ENCODE measurements around the gene IL3.

IL3 gene

DNA sequence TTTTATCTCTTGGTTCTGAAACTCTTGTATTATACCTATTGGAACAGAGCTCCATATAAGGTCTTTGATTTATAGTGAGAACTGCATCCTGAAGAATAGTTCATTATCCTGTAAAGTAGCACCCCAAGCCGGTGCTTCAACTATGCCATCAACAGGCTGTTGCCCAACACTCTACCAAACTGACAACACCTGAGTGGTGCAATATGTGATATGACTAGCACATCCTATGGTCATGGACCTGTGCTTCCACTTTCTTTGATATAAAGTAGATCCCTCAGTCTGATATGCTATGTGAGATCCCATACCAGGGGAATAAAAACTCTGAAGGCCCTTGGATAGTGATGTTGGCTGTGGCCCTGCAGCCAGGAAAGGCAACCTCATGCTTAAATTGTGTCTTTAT, 28.9 kb downstream of the IL3 start:
- Histone ChIP-seq H3K9me2 (replicated peaks; ENCODE audit: control insufficient read depth, low read length) (no peaks in the 10 kb centered on the region), H3K4me2 (ENCODE audit: low read length) (no peak overlapping the region), H3F3A (ENCODE audit: control insufficient read depth, insufficient read depth) (no peaks in the 10 kb centered on the region), H3K27ac (ENCODE audit: low read depth, low read length) (no peak overlapping the region), H3K4me3 (ENCODE audit: low read length) (no peak overlapping the region), H3K36me3 (ENCODE audit: control insufficient read depth, low read length) (no peaks in the 10 kb centered on the region), H3K79me2 (ENCODE audit: control insufficient read depth, low read length) (no peaks in the 10 kb centered on the region), H3K27me3 (ENCODE audit: control insufficient read depth, low read length) (no peaks in the 10 kb centered on the region), H3K4me1 (ENCODE audit: control insufficient read depth, low read length) (no peaks in the 10 kb centered on the region), H4K20me1 (ENCODE audit: control insufficient read depth, insufficient read depth, low read depth, low read length) (no peaks in the 10 kb centered on the region), H3K9me3 (ENCODE audit: control insufficient read depth, insufficient read depth, low read length) (no peaks in the 10 kb centered on the region)
- TF ChIP-seq, protein P1, sequence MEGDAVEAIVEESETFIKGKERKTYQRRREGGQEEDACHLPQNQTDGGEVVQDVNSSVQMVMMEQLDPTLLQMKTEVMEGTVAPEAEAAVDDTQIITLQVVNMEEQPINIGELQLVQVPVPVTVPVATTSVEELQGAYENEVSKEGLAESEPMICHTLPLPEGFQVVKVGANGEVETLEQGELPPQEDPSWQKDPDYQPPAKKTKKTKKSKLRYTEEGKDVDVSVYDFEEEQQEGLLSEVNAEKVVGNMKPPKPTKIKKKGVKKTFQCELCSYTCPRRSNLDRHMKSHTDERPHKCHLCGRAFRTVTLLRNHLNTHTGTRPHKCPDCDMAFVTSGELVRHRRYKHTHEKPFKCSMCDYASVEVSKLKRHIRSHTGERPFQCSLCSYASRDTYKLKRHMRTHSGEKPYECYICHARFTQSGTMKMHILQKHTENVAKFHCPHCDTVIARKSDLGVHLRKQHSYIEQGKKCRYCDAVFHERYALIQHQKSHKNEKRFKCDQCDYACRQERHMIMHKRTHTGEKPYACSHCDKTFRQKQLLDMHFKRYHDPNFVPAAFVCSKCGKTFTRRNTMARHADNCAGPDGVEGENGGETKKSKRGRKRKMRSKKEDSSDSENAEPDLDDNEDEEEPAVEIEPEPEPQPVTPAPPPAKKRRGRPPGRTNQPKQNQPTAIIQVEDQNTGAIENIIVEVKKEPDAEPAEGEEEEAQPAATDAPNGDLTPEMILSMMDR (IDR thresholded peaks at IDR 0.05; ENCODE audit: low read depth, low read length, poor library complexity, severe bottlenecking) = no peak
- no peak for TF ChIP-seq EZH2phosphoT487 (IDR thresholded peaks at IDR 0.05; ENCODE audit: borderline replicate concordance, low read length)

DNA sequence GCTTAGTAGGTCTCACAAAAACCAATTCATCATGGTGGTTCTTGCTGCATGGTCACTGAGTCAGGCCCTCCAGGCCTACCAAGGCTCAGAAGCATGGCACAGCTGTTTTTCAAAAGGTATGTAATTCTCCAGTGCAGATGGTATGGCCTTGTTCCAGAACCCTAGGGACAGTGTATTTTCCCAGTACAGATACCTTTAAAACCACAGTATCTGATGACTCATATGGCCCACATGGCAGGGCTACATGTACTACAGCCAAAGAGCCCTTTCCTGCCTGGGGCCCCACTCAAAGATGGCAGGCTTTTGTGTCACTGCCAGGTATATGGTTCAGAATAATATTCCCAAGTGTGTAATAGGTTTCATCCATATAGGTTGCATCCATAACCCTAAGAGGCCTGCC, 29.7 kb downstream of the IL3 start:
- Histone ChIP-seq H3F3A (ENCODE audit: control insufficient read depth, insufficient read depth) (no peaks in the 10 kb centered on the region), H3K9me3 (ENCODE audit: control insufficient read depth, insufficient read depth, low read length) (no peaks in the 10 kb centered on the region), H4K20me1 (ENCODE audit: control insufficient read depth, insufficient read depth, low read depth, low read length) (no peaks in the 10 kb centered on the region), H3K27ac (ENCODE audit: low read depth, low read length) (no peak overlapping the region), H3K4me3 (ENCODE audit: low read length) (no peak overlapping the region), H3K36me3 (ENCODE audit: control insufficient read depth, low read length) (no peaks in the 10 kb centered on the region), H3K4me2 (ENCODE audit: low read length) (no peak overlapping the region), H3K4me1 (ENCODE audit: control insufficient read depth, low read length) (no peaks in the 10 kb centered on the region), H3K27me3 (ENCODE audit: control insufficient read depth, low read length) (no peaks in the 10 kb centered on the region), H3K9me2 (replicated peaks; ENCODE audit: control insufficient read depth, low read length) (no peaks in the 10 kb centered on the region), H3K79me2 (ENCODE audit: control insufficient read depth, low read length) (no peaks in the 10 kb centered on the region)
- TF ChIP-seq EZH2phosphoT487 (IDR thresholded peaks at IDR 0.05; ENCODE audit: borderline replicate concordance, low read length) = no peak
- TF ChIP-seq, protein P1 (IDR thresholded peaks at IDR 0.05; ENCODE audit: low read depth, low read length, poor library complexity, severe bottlenecking) = no peak

DNA sequence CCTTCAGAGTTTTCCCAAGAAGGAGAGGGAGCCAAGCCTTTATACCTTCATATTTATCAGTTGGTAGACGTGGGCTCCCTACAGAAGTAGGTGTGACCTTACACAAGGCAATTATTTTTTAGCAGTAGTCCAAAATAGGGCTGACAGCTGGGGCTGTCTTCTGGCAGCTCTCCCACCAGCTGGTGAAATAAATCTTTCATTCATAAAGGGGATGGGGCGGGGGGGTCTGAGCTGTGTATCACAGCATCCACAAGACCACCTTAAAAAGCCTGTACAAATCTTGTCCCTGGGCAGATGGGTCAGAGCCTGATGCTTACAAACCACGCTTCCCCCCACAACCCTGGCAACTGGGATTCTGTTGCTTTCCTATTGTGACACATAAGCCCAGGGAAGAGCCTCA, 32.8 kb downstream of the IL3 start:
- TF ChIP-seq, protein P1 (IDR thresholded peaks at IDR 0.05; ENCODE audit: low read depth, low read length, poor library complexity, severe bottlenecking) = no peak
- TF ChIP-seq EZH2phosphoT487 (IDR thresholded peaks at IDR 0.05; ENCODE audit: borderline replicate concordance, low read length) = no peak
- no peaks in the 10 kb centered on the region for H3K79me2 ChIP-seq (ENCODE audit: control insufficient read depth, low read length)
- no peak overlapping the region for H3K4me3 ChIP-seq (ENCODE audit: low read length)
- H3K36me3 ChIP-seq (ENCODE audit: control insufficient read depth, low read length) = no peaks in the 10 kb centered on the region
- no peaks in the 10 kb centered on the region for H3K9me2 ChIP-seq (replicated peaks; ENCODE audit: control insufficient read depth, low read length)
- no peaks in the 10 kb centered on the region for H3K27me3 ChIP-seq (ENCODE audit: control insufficient read depth, low read length)
- H3K4me1 ChIP-seq (ENCODE audit: control insufficient read depth, low read length) = no peaks in the 10 kb centered on the region
- H3F3A ChIP-seq (ENCODE audit: control insufficient read depth, insufficient read depth) = no peaks in the 10 kb centered on the region
- H3K4me2 ChIP-seq (ENCODE audit: low read length) = no peak overlapping the region
- H4K20me1 ChIP-seq (ENCODE audit: control insufficient read depth, insufficient read depth, low read depth, low read length) = no peaks in the 10 kb centered on the region
- no peaks in the 10 kb centered on the region for H3K9me3 ChIP-seq (ENCODE audit: control insufficient read depth, insufficient read depth, low read length)
- no peak overlapping the region for H3K27ac ChIP-seq (ENCODE audit: low read depth, low read length)
